Activated CD4-positive, alpha-beta T cell treated with anti-CD3 and anti-CD28 coated beads, Interleukin-2, amount 50 U/mL, for 1 hour (primary cell): ENCODE data around the gene CACNA1E.

Experiments
- DNase-seq: peaks from one replicate; pipeline ENCODE4 v3.0.0-alpha.2; 2020

CACNA1E gene

GRCh38 chr1:181714428-181714827, 231.1 kb downstream of the CACNA1E start:
- no peak for DNase-seq

DNA sequence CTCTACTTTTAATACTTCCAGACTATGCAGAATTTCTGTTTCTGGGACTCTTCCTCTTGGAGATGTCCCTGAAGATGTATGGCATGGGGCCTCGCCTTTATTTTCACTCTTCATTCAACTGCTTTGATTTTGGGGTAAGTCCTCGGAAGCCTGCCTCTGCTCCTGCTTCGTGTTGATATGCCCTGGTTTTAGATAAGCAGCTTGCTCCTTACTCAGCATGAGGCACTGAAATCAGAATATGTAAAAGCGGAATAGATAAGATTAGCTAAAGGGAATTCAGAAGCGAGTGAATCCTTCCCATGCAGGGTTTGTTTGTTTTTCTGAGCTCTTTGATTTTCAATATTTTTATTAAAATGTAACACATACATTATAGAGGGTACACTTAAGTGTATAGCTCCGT, 234.7 kb downstream of the CACNA1E start:
- DNase-seq = no peak

DNA sequence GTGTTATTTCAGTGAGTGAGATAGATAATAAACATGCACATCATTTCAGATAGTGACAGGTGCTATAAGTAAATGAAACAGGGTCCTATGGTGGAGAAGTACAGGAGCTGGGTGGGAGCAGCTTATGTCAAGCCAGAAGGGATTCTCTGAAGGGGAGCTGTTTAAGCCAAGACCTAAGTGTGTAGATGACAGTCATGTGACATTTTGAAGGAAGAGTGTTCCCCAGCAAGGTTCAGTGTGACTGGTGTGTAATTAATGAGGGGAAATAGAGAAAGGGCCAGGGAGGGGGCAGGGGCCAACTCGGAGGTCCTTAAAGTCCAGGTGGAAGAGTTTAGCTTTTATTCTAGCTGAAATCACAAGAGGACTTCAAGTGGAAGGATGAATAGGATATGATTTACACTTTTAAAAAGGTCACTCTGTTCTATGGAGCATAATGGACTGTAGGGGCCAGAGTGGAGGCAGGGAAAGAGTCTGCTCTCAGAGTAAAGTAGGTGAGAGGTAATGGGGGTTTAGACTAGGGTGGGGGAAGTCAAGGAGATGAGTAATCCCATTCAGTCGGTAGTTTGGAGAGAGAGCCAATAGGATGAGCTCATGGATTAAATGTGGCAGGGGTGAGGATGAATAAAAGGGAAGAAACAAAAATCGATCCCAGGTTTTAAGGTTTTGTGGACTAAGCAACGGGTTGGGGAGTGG, 243.1 kb downstream of the CACNA1E start:
- no peak for DNase-seq

GRCh38 chr1:181730606-181731005, 247.3 kb downstream of the CACNA1E start:
- DNase-seq = no peak

DNA sequence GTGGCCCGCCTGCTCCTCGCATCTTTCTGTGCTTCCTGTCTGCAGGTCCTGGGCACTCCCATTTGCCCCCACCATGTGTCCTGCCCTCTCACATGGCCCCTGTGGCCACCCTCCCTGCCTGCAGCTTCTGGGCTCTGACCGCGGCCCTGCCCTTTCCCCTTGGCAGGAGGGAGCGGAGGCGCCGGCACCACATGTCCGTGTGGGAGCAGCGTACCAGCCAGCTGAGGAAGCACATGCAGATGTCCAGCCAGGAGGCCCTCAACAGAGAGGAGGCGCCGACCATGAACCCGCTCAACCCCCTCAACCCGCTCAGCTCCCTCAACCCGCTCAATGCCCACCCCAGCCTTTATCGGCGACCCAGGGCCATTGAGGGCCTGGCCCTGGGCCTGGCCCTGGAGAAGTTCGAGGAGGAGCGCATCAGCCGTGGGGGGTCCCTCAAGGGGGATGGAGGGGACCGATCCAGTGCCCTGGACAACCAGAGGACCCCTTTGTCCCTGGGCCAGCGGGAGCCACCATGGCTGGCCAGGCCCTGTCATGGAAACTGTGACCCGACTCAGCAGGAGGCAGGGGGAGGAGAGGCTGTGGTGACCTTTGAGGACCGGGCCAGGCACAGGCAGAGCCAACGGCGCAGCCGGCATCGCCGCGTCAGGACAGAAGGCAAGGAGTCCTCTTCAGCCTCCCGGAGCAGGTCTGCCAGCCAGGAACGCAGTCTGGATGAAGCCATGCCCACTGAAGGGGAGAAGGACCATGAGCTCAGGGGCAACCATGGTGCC, 249.1 kb downstream of the CACNA1E start:
- DNase-seq = no peak

- DNase-seq = no peak
Measured at GRCh38 chr1:181733486-181733885, 250.2 kb downstream of the CACNA1E start.

DNA sequence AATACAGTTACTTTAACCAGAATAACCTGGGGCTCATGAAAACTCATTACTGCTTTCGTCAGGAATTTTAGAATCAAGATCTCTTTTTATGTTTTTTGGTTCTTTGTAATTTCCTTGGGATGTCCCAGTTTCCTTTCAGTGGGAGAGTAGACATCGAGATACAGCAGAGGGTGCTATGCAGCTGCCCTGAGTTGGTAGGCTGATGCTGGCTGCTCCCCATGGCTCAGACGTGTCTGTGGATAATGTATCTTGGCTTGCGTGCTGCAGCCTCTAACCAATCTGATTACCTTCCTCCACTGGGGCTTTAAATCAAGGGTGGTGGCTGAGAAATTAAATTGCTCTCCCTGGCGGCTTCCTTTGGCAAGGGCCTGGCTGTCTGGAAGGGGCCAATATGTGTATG, 253.7 kb downstream of the CACNA1E start:
- no peak for DNase-seq

DNA sequence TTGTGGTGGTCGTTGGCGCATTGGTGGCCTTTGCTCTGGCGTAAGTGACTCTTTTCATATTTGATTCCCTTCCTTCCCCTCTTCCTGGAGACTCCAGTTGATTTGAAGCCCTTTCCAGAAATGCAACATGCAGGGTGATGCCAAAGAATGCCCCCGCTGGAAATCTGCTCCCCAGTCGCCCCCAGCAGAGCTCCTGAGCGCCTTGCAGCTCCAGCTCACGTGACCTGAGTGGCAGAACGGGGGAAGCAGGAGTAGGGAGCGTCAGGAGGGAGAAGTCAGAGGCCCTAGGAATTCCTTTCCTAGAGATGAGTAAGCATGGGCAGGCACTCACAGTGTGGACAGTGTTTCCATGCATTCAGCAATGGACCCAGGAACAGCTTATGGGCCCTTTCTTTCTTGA, 255.9 kb downstream of the CACNA1E start:
- no peak for DNase-seq

DNA sequence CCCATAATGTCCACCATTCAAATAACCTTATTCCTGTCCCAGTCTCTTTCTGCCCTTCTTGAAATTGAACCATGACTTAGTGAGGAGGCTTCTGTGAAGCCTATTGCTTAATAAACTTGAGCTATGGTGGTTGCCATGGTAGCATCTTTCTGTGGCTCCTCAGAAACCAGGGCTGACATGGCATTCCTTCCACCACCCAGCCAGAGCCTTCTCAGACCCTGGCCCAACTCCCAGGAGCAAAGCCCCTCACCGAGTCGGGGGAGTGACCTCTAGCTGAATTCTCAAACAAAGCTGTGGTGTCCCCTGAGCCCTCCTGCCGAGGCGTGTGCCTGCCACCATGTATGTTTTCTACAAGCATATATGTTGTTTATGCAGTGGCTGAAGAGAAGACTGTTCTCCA, 259.1 kb downstream of the CACNA1E start:
- DNase-seq = no peak

DNA sequence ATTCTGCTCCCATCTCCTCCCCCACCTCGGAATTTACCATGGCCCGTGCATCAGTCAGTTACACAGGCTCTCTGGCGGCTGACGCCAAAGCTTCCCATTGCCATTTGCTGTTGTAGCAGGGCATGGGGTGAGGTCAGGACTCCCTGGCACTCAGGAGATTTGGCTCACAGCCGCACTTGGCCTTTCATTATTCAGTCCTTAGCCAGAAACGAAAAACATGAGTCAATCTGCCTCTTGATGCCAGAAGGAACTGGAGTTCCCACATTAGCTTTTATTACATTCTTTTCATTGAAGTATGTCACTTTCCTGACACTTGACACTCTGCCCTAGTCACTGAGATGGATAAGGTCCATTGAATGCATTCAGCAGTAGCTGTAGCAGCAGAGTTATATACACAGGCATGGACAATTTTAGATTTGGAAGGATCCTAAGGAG, 260.6 kb downstream of the CACNA1E start:
- no peak for DNase-seq

GRCh38 chr1:181746224-181746623, 262.9 kb downstream of the CACNA1E start:
- DNase-seq = no peak

DNA sequence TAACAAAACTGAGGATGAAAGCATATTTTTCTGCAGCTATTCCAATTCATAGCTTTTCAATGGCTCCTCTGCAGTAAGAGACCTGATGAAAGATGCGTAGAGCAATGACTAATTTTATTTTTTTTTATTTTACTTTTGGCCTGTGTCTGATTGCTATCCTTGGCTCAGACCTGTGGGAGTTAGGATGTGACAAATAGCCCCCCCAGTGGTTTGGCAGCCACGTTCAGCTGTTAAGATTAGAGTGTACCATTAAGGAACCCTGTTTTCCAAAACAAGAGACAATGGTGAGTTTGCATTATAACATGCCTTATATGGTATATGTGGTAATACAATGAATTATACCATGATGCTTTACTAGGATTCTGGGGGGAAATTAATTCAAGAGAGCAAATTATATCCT, 264.7 kb downstream of the CACNA1E start:
- DNase-seq = no peak

- DNase-seq = no peak
Measured at GRCh38 chr1:181754103-181754502, 270.8 kb downstream of the CACNA1E start.

DNA sequence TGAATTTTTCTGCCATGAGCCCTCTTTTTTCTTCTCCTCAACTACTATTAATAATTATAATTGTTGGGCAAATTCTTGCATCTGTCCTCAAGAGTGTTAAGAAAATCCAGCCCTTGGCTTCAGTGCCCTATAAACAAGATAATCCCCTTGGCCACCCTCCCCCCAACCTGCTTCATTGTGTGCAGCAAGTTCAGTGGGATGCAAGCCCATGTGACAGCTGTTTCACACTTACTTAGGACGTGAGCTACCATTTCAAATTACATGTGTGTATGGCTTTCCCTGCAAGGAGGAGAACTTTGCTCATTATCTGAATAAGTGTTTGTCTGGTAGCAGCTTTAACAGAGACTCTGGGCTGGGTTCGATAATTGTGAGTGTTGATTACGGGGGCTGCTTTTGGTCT, 276.2 kb downstream of the CACNA1E start:
- no peak for DNase-seq

GRCh38 chr1:181763736-181764135, 280.4 kb downstream of the CACNA1E start:
- no peak for DNase-seq

- DNase-seq = no peak
Measured at GRCh38 chr1:181765451-181766026, 282.2 kb downstream of the CACNA1E start.

DNA sequence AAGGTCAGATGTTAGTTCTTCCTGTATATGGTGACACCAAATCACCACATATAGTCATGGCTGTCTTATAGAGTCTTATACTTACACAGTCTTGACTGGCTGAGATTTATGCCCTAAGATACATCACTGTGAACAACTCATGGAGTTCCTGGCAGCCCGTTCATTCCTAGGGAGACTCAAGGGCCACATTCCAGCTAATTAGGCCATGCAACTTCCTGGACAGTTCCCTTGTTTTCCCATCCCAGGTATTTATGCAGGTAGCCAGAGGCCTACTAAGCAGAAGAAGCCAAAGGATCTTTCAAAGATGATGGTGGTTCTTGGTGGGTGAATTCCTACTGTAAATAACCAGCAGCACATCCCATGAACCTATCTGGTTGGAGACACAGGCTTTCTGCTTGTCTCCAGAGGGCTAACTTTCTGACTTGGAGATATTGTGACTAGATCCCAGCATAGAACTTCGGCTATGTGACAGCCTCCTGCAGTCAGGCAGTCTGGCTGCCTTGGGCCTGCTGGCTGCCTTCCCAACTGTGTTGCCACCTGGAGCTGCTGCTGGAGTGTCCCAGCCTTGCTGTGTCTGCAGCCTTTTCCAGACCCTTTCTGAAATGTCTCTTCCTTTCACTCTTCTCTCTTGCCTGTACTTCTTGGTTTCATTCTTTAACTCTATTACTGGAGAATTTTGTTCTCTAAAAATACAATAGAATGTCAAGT, 283.8 kb downstream of the CACNA1E start:
- DNase-seq = no peak

- no peak for DNase-seq
Measured at GRCh38 chr1:181768211-181768929, 285.1 kb downstream of the CACNA1E start.

DNA sequence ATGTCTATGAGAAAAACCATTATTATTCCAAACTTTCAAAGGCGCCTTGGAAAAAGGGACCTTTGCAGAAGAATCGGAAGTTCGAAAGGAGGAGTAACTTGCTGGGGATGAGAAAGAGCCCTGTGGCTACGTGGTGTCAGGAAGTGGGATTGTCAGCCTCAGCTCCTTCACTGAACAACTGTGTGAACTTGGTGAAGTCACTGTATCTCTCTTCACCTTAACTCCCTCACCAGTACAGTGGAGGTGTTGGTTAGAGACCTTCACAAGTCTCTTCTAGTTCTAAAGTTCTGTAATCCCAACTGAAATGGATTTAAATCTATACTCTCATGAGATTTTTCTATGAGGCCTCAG, 285.6 kb downstream of the CACNA1E start:
- no peak for DNase-seq

- no peak for DNase-seq
Measured at GRCh38 chr1:181769846-181770245, 286.5 kb downstream of the CACNA1E start.

GRCh38 chr1:181772714-181773113, 289.4 kb downstream of the CACNA1E start:
- no peak for DNase-seq

DNA sequence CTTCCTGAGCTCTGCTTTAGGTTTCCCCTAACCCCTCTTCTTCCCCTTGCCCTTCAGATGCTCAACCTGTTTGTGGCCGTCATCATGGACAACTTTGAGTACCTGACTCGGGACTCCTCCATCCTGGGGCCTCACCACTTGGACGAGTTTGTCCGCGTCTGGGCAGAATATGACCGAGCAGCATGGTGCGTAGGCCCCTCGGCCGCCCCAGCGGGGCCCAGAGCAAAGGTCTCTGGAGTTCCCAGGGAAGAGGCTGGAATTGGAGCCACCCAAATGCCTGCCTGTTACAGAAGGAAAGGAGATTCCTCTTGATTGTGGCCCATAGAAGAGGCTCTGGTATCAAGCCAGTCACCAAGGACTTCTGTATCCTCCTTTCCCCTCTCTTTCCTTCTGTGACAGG, 292.7 kb downstream of the CACNA1E start:
- no peak for DNase-seq

DNA sequence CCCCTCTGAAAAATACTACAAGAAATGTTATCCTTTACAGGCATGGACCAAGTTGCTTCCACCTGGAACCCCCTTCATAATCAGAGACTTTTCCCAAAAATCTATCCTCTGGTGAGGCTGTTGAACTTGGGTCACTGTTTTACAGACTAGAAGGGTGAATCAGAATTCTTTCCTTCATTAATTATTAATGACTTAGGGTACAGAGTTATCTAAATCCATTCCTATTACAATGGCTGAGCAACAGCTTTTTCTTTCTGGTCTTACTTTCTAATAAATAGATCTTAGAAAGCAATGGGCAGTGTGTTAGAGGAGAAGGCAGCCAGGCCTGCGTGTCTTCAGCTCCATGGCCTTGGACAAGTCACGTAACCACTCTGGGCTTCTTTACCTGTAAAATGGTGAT, 294.0 kb downstream of the CACNA1E start:
- DNase-seq = no peak
